ENCODE results near the gene CAMK2D.

Gene CAMK2D

DNA sequence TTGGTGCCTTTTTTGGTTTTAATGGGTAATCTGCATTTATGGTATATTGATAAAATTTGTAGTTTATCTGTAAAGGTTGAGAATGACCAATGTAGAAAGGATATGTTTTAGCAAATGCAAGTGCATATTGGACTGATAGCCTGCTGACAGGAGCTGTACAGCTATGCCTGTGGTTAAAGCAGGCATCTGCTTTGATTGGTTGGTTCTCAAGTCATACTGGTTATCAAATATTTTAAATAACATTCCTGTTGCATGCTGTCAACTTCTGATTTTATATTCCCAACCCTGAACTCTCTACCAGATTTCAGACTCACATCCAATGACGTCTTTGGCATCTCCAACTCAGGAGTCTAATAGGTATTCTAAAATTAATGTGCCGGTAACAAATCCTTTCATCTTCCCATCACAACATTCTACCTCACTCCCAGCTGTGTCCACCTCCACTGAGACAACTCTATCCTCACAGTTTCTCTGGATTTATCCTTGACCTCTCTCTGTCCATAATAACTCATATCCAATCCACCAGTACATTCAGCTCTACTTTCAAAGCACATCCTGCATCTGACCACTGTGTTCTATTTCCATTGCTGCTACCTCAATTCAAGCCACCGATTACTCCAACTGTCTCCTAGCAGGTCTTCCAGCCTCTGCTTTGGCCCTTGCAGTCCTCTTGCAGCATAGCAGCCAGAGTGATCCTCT lies 125.7 kb downstream of the CAMK2D start:
- Histone ChIP-seq H3K9ac (ENCODE audit: low read depth, low read length) (no peak overlapping the region), H3K4me2 (ENCODE audit: low read length) (no peak overlapping the region), H3K4me1 (ENCODE audit: control insufficient read depth, insufficient read depth, low read length) (peaks cover 36% of the 10 kb centered on the region), H3K36me3 (ENCODE audit: insufficient read depth, low read length) (no peaks in the 10 kb centered on the region), H3K9me3 (replicated peaks; ENCODE audit: low read length) (no peaks in the 10 kb centered on the region), H3K27me3 (ENCODE audit: control insufficient read depth, insufficient read depth, low read length) (no peaks in the 10 kb centered on the region), H3K4me3 (ENCODE audit: low read length) (no peak overlapping the region)

DNA sequence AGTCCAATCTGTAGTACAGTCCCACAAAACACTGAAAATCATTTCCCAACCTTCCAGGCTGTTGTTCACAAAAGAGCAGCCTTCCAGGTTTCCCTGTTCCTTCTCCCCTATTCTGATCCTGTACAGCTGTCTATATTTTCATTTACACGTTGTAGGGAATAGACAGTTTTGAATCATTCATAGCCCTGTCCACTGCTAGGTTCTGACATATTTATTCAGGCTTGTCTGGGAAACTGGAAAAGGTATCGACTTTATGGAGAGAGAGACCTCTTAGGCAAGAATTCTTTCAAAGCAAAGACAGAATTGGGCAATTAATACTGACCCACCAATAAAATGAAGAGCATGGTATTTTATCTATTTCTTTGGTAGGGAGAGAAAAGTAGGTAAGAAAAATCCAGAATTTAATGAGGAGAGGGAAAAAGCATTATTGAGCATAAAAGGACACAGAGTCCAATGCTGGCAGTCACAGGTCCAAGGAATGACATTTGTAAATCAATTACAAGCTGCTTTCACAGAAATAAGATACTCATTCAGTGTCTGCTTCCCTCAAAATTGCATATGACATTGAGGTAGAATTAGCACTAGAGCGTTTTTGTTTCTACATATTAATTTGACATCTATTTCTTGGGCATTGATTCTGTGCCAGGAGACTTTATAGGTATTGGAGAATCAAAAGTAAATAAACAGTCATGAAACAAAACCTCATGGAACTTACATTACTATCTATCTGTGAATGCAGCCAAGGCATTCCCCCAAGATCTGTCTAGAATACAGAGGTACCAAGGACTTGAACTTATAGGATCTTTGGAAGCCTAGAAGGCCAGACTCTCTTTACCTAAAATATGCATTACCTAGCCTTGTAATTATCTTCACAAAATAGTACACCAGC lies 127.2 kb downstream of the CAMK2D start:
- Histone ChIP-seq H3K9ac (ENCODE audit: low read depth, low read length) (no peak overlapping the region), H3K4me1 (ENCODE audit: control insufficient read depth, insufficient read depth, low read length) (peaks cover 36% of the 10 kb centered on the region), H3K9me3 (replicated peaks; ENCODE audit: low read length) (no peaks in the 10 kb centered on the region), H3K4me2 (ENCODE audit: low read length) (no peak overlapping the region), H3K27me3 (ENCODE audit: control insufficient read depth, insufficient read depth, low read length) (no peaks in the 10 kb centered on the region), H3K4me3 (ENCODE audit: low read length) (no peak overlapping the region), H3K36me3 (ENCODE audit: insufficient read depth, low read length) (no peaks in the 10 kb centered on the region)

DNA sequence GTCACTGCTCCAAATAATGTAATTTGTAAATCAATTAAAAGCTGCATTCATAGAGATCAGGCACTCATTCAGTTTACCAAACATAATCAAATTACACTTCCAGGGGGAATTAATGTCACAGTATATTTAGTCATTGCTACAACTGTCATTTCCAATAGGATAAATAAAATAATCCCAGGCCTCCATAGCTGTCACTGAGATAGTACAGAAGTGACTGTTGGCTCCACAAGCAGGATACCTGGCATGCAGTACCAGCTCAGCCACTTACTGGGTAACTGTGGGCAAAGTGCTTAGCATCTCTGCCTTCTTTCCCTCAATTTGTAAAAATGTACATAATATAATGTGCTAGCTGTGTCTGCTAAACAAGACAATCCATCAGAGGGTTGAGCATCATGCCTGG lies 128.1 kb downstream of the CAMK2D start:
- H3K9ac ChIP-seq (ENCODE audit: low read depth, low read length): no peak overlapping the region
- H3K27me3 ChIP-seq (ENCODE audit: control insufficient read depth, insufficient read depth, low read length): no peaks in the 10 kb centered on the region
- H3K9me3 ChIP-seq (replicated peaks; ENCODE audit: low read length): no peaks in the 10 kb centered on the region
- no peaks in the 10 kb centered on the region for H3K36me3 ChIP-seq (ENCODE audit: insufficient read depth, low read length)
- no peak overlapping the region for H3K4me2 ChIP-seq (ENCODE audit: low read length)
- peaks cover 36% of the 10 kb centered on the region for H3K4me1 ChIP-seq (ENCODE audit: control insufficient read depth, insufficient read depth, low read length)
- H3K4me3 ChIP-seq (ENCODE audit: low read length): no peak overlapping the region

DNA sequence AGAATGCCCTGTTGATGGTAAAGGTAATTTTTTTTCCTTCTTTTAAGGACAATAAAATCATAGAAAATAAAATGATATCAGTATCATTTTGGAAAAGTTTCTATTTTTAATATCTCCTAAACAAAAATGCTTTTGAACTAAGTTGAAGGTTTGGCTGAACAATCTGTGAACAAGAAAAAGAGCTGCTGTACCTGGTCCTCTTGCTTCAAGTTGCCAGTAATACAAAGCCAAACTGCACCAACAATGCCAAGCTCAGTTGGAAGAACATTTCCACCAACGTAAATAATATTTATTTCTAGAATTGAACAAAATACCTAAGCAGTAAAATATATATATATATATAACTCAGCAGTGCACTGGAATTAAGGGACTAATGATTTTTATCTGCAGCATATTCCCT lies 132.8 kb downstream of the CAMK2D start:
- Histone ChIP-seq H3K27me3 (ENCODE audit: control insufficient read depth, insufficient read depth, low read length) (no peaks in the 10 kb centered on the region), H3K9me3 (replicated peaks; ENCODE audit: low read length) (no peaks in the 10 kb centered on the region), H3K4me2 (ENCODE audit: low read length) (no peak overlapping the region), H3K9ac (ENCODE audit: low read depth, low read length) (no peak overlapping the region), H3K4me1 (ENCODE audit: control insufficient read depth, insufficient read depth, low read length) (no peaks in the 10 kb centered on the region), H3K4me3 (ENCODE audit: low read length) (no peak overlapping the region), H3K36me3 (ENCODE audit: insufficient read depth, low read length) (no peaks in the 10 kb centered on the region)

DNA sequence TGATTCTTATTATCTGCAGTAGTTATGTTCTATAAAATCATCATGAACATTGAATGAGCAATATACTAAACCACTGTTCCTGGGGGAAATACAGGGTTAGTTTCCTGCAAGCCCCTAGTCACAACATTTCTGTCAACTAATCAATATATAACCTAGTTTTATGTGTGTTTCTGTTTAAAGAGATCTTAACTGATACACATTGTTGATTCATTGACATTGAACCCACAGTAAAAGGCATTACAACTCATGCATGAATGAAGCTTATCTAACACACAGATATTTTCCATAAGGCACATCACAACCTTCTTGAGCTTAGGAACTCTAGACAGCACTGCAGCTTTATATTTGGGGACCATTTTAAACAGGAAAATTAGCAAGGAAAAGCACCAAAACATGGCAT lies 134.2 kb downstream of the CAMK2D start:
- Histone ChIP-seq H3K27me3 (ENCODE audit: control insufficient read depth, insufficient read depth, low read length) (no peaks in the 10 kb centered on the region), H3K9me3 (replicated peaks; ENCODE audit: low read length) (no peaks in the 10 kb centered on the region), H3K4me2 (ENCODE audit: low read length) (no peak overlapping the region), H3K36me3 (ENCODE audit: insufficient read depth, low read length) (peaks cover 4% of the 10 kb centered on the region), H3K4me3 (ENCODE audit: low read length) (no peak overlapping the region), H3K4me1 (ENCODE audit: control insufficient read depth, insufficient read depth, low read length) (no peaks in the 10 kb centered on the region), H3K9ac (ENCODE audit: low read depth, low read length) (no peak overlapping the region)

DNA sequence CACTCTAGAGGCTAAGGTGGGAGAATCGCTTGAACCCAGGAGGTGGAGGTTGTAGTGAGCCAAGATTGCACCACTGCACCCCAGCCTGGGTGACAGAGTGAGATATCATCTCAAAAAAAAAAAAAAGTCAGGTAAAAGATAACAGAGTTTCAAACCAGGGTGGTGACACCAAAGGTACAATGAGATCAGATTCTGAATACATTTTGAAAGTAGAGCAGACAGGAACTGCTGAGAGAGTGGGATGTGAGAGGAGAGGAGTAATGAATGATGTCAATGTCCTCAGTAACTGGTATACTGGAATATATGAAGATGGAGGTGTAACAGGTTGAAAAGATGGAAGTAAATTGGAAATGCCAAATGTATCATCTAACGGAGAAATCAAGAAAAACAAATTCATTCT lies 135.6 kb downstream of the CAMK2D start:
- no peaks in the 10 kb centered on the region for H3K27me3 ChIP-seq (ENCODE audit: control insufficient read depth, insufficient read depth, low read length)
- peaks cover 4% of the 10 kb centered on the region for H3K36me3 ChIP-seq (ENCODE audit: insufficient read depth, low read length)
- no peaks in the 10 kb centered on the region for H3K4me1 ChIP-seq (ENCODE audit: control insufficient read depth, insufficient read depth, low read length)
- H3K9me3 ChIP-seq (replicated peaks; ENCODE audit: low read length): no peaks in the 10 kb centered on the region
- H3K4me2 ChIP-seq (ENCODE audit: low read length): no peak overlapping the region
- no peak overlapping the region for H3K9ac ChIP-seq (ENCODE audit: low read depth, low read length)
- no peak overlapping the region for H3K4me3 ChIP-seq (ENCODE audit: low read length)

DNA sequence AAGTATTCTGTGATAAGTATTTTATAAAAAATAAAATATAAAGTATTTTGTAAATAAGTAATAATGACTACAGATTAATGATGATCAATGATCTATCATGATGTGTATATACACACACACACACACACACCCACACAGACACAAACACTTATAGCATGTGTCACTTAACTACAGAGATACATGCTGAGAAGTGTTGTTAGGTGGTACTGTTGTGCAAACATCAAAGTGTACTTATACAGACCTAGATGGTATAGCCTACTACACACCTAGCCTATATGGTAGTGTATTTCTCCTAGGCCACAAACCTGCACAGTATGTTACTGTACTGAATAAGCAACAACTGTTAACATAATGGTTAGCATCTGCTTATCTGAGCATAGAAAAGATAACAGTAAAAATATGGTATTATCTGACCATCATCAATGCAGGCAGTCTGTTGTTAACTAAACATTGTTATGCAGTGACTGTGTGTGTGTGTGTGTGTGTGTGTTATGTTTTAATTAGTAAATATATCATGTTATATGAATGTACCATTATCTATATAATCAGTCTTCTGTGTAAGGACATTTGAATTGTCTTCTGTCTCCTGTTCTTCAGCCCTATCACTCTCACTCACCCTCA lies 138.2 kb downstream of the CAMK2D start:
- no peaks in the 10 kb centered on the region for H3K27me3 ChIP-seq (ENCODE audit: control insufficient read depth, insufficient read depth, low read length)
- no peaks in the 10 kb centered on the region for H3K9me3 ChIP-seq (replicated peaks; ENCODE audit: low read length)
- H3K4me2 ChIP-seq (ENCODE audit: low read length): no peak overlapping the region
- H3K9ac ChIP-seq (ENCODE audit: low read depth, low read length): no peak overlapping the region
- H3K4me1 ChIP-seq (ENCODE audit: control insufficient read depth, insufficient read depth, low read length): no peaks in the 10 kb centered on the region
- peaks cover 4% of the 10 kb centered on the region for H3K36me3 ChIP-seq (ENCODE audit: insufficient read depth, low read length)
- no peak overlapping the region for H3K4me3 ChIP-seq (ENCODE audit: low read length)

DNA sequence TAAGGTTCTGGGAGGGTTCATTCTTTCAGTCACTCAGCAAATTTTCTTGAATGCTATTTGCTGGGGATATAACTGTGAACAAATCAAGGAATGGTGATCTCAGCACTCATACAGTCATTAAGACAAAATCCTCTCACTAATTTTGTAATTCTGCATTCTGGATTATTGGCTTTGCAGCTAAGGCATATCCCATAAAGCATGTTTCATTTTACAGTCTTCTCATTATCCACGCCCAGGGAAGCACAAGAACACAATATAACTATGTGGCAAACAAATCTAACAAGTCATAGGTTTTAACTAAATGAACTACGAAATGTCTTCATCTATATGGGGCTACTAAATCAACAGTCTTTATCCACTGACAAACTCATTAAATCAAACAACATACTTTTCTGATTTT lies 139.9 kb downstream of the CAMK2D start:
- Histone ChIP-seq H3K9ac (ENCODE audit: low read depth, low read length) (no peak overlapping the region), H3K36me3 (ENCODE audit: insufficient read depth, low read length) (peaks cover 4% of the 10 kb centered on the region), H3K4me3 (ENCODE audit: low read length) (no peak overlapping the region), H3K4me2 (ENCODE audit: low read length) (no peak overlapping the region), H3K27me3 (ENCODE audit: control insufficient read depth, insufficient read depth, low read length) (no peaks in the 10 kb centered on the region), H3K4me1 (ENCODE audit: control insufficient read depth, insufficient read depth, low read length) (peaks cover 4% of the 10 kb centered on the region), H3K9me3 (replicated peaks; ENCODE audit: low read length) (no peaks in the 10 kb centered on the region)

DNA sequence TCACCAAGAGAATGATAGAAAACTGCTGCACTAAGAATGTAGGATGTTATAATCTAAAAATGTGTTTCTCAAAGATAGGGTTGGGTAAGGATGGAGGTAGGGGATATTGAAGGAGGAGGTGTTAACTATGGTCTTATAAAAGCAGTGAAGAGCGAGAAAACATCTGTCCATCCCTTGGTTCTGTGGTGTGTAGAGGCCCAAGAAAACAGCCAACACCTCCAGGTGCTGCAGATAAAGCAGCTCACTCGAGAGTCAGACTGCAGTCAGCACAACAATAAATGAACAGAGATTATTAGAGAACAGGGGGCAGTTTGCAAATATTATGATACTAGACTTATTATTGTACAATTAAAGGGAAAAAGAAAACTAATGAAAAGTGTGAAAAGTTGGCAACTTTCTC lies 141.5 kb downstream of the CAMK2D start:
- H3K27me3 ChIP-seq (ENCODE audit: control insufficient read depth, insufficient read depth, low read length): no peaks in the 10 kb centered on the region
- peaks cover 9% of the 10 kb centered on the region for H3K4me1 ChIP-seq (ENCODE audit: control insufficient read depth, insufficient read depth, low read length)
- H3K9ac ChIP-seq (ENCODE audit: low read depth, low read length): no peak overlapping the region
- peaks cover 4% of the 10 kb centered on the region for H3K36me3 ChIP-seq (ENCODE audit: insufficient read depth, low read length)
- no peaks in the 10 kb centered on the region for H3K9me3 ChIP-seq (replicated peaks; ENCODE audit: low read length)
- H3K4me2 ChIP-seq (ENCODE audit: low read length): no peak overlapping the region
- H3K4me3 ChIP-seq (ENCODE audit: low read length): no peak overlapping the region

DNA sequence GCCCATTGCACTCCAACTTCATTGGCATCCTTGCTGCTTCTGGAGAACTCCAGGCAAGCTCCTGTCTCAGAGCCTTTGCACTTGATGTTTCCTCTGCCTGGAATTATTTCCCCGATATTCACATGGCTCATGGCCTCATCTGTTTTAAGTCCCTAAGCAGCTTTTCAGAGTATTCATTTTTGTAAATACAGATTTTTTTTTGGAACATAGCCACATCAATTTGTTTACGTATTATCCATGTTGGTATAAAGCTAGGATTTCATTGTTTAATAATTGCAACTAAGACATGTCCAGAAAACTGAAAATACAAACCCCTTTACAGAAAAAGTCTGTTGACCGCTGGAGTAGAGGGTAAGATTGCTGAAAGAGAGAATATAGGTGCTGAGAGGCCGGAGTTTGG lies 142.0 kb downstream of the CAMK2D start:
- no peaks in the 10 kb centered on the region for H3K27me3 ChIP-seq (ENCODE audit: control insufficient read depth, insufficient read depth, low read length)
- H3K4me1 ChIP-seq (ENCODE audit: control insufficient read depth, insufficient read depth, low read length): peaks cover 9% of the 10 kb centered on the region
- H3K4me2 ChIP-seq (ENCODE audit: low read length): no peak overlapping the region
- peaks cover 4% of the 10 kb centered on the region for H3K36me3 ChIP-seq (ENCODE audit: insufficient read depth, low read length)
- H3K9ac ChIP-seq (ENCODE audit: low read depth, low read length): no peak overlapping the region
- no peak overlapping the region for H3K4me3 ChIP-seq (ENCODE audit: low read length)
- no peaks in the 10 kb centered on the region for H3K9me3 ChIP-seq (replicated peaks; ENCODE audit: low read length)

DNA sequence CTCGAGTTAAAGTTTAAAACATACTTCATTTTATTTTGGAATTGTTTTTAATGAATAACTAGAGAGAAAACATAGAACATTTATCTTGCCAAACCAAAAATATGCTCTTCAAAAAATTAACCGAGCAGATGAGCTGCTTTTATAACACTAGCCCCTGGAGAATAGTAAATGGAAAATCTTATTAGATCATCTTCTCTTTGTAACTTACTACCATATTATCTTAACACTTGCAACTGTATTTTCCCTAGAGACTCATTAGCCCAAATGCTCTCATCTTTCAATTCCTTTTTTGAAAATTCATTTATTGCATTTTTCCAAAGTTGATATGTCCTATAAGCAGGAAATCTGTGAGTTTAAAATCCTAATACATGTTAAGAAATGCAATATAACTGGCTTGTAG lies 143.3 kb downstream of the CAMK2D start:
- no peak overlapping the region for H3K4me3 ChIP-seq (ENCODE audit: low read length)
- H3K9me3 ChIP-seq (replicated peaks; ENCODE audit: low read length): no peaks in the 10 kb centered on the region
- H3K4me2 ChIP-seq (ENCODE audit: low read length): no peak overlapping the region
- peaks cover 2% of the 10 kb centered on the region for H3K36me3 ChIP-seq (ENCODE audit: insufficient read depth, low read length)
- H3K9ac ChIP-seq (ENCODE audit: low read depth, low read length): no peak overlapping the region
- peaks cover 16% of the 10 kb centered on the region for H3K4me1 ChIP-seq (ENCODE audit: control insufficient read depth, insufficient read depth, low read length)
- no peaks in the 10 kb centered on the region for H3K27me3 ChIP-seq (ENCODE audit: control insufficient read depth, insufficient read depth, low read length)
